ENCODE measurements around the gene RHBDD1. TPM values are rescaled to one million over a fixed set of nuclear protein-coding genes. Genes with fewer than 3 reads are reported as not detected.

Gene RHBDD1
- total RNA-seq, 2 experiments from 2014 or later = 43.8 to 47.1 TPM

DNA sequence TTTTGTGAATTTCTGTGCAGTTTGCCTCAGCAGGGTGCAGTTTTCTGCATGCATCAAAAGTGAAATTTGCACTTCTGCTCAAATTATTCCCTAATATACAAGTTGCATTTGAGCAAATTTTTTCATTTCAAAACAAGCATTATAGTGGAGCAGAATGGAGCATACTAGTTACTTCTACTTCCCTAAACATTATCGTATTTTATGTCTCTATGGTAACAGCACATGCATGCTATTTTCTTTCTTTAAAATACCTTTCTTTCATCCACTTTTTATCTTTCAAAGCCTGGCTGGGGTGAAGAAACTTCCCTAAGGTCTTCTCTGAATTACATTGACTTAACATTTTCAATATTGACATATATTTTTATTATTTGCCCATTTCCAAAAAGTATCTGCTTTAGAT lies 11.2 kb downstream of the RHBDD1 start:
- CTCF ChIA-PET = interaction anchor here (1.1 kb wide), 1 partner anchor 10 kb away, joined by 4 read pairs; no protein-coding TSS in a partner anchor
- H3K4me1 Mint-ChIP-seq (ENCODE audit: low read depth) = peaks cover 39% of the 10 kb centered on the region
- intact Hi-C loops (cut with DNase I, micrococcal nuclease) = no loop called here

GRCh38 chr2:226847511-226847910 lies 11.7 kb downstream of the RHBDD1 start:
- CTCF ChIA-PET = no interaction called here
- Histone ChIP-seq H3K4me1 (ENCODE audit: insufficient read depth, low read length) (no peaks in the 10 kb centered on the region), H3K9me3 (ENCODE audit: control insufficient read depth in 1 of 2, insufficient read depth in 1 of 2, low read length in 2 of 2) (no peaks in the 10 kb centered on the region), H3K27me3 (ENCODE audit: control insufficient read depth in 1 of 2, insufficient read depth in 2 of 2, low read length in 2 of 2) (no peaks in the 10 kb centered on the region), H3K27ac (ENCODE audit: low read depth in 1 of 2, low read length in 2 of 2) (no peak overlapping the region), H3K36me3 (ENCODE audit: insufficient read depth, low read length) (no peaks in the 10 kb centered on the region), H3K4me3 (ENCODE audit: low read length) (no peak overlapping the region)
- no peak for ATAC-seq (ENCODE audit: poor library complexity)
- Mint-ChIP-seq H3K9me3 (no peaks in the 10 kb centered on the region), H3K27ac (no peak overlapping the region), H3K4me1 (ENCODE audit: low read depth) (peaks cover 35% of the 10 kb centered on the region), H3K27me3 (no peaks in the 10 kb centered on the region), H3K36me3 (ENCODE audit: low read depth) (peaks cover 4% of the 10 kb centered on the region), H3K4me3 (no peak overlapping the region)
- POLR2A ChIA-PET = interaction anchor here (2.3 kb wide), 1 partner anchor 12 kb away, joined by 8 read pairs; the partner anchor contains the start of gene RHBDD1
- TF ChIP-seq CTCF (IDR thresholded peaks at IDR 0.05) = no peak
- intact Hi-C loops (cut with DNase I, micrococcal nuclease) = no loop called here
- DNase-seq = no peak

More for the DNA sequence above, 11.2 kb downstream of the RHBDD1 start:
- Histone ChIP-seq H3K27me3 (ENCODE audit: control insufficient read depth in 1 of 2, insufficient read depth in 2 of 2, low read length in 2 of 2) (no peaks in the 10 kb centered on the region), H3K4me1 (ENCODE audit: insufficient read depth, low read length) (no peaks in the 10 kb centered on the region), H3K27ac (ENCODE audit: low read depth in 1 of 2, low read length in 2 of 2) (no peak overlapping the region), H3K4me3 (ENCODE audit: low read length) (no peak overlapping the region), H3K9me3 (ENCODE audit: control insufficient read depth in 1 of 2, insufficient read depth in 1 of 2, low read length in 2 of 2) (no peaks in the 10 kb centered on the region), H3K36me3 (ENCODE audit: insufficient read depth, low read length) (no peaks in the 10 kb centered on the region)
- Mint-ChIP-seq H3K27me3 (no peaks in the 10 kb centered on the region), H3K9me3 (no peaks in the 10 kb centered on the region), H3K4me3 (no peak overlapping the region), H3K36me3 (ENCODE audit: low read depth) (peaks cover 5% of the 10 kb centered on the region), H3K27ac (no peak overlapping the region)
- TF ChIP-seq CTCF (IDR thresholded peaks at IDR 0.05) = no peak
- no peak for DNase-seq
- POLR2A ChIA-PET = interaction anchor here (2.3 kb wide), 1 partner anchor 12 kb away, joined by 8 read pairs; the partner anchor contains the start of gene RHBDD1
- ATAC-seq (ENCODE audit: poor library complexity) = no peak

- CTCF ChIA-PET = interaction anchor here (1.5 kb wide), 1 partner anchor 14 kb away, joined by 4 read pairs; the partner anchor contains the start of gene RHBDD1
Measured at GRCh38 chr2:226849349-226849748, 13.5 kb downstream of the RHBDD1 start.

More at GRCh38 chr2:226849349-226849748, 13.5 kb downstream of the RHBDD1 start:
- no peak for DNase-seq
- intact Hi-C loops (cut with DNase I, micrococcal nuclease) = no loop called here
- H3K36me3 ChIP-seq (ENCODE audit: insufficient read depth, low read length) = no peaks in the 10 kb centered on the region
- H3K4me3 ChIP-seq (ENCODE audit: low read length) = no peak overlapping the region
- no peak overlapping the region for H3K27ac ChIP-seq (ENCODE audit: low read depth in 1 of 2, low read length in 2 of 2)
- peaks cover 4% of the 10 kb centered on the region for H3K36me3 Mint-ChIP-seq (ENCODE audit: low read depth)
- H3K27me3 Mint-ChIP-seq = no peaks in the 10 kb centered on the region
- no peaks in the 10 kb centered on the region for H3K9me3 Mint-ChIP-seq
- POLR2A ChIA-PET = no interaction called here
- TF ChIP-seq CTCF (IDR thresholded peaks at IDR 0.05) = no peak
- no peaks in the 10 kb centered on the region for H3K27me3 ChIP-seq (ENCODE audit: control insufficient read depth in 1 of 2, insufficient read depth in 2 of 2, low read length in 2 of 2)
- ATAC-seq (ENCODE audit: poor library complexity) = no peak
- H3K4me1 ChIP-seq (ENCODE audit: insufficient read depth, low read length) = no peaks in the 10 kb centered on the region
- no peaks in the 10 kb centered on the region for H3K9me3 ChIP-seq (ENCODE audit: control insufficient read depth in 1 of 2, insufficient read depth in 1 of 2, low read length in 2 of 2)
- no peak overlapping the region for H3K27ac Mint-ChIP-seq
- peaks cover 16% of the 10 kb centered on the region for H3K4me1 Mint-ChIP-seq (ENCODE audit: low read depth)
- no peak overlapping the region for H3K4me3 Mint-ChIP-seq

All from CD4-positive, alpha-beta T cell (primary cell).